GM12865 (cell line): ENCODE data around the gene DIAPH2.

Source experiments
- DNase-seq: peaks from one replicate; pipeline ENCODE4 v3.0.0; 2010; ENCODE audit warnings: low read depth
- H3K4me3 ChIP-seq: 2 replicates; pipeline ENCODE4 v1.5.1; 2011; ENCODE audit warnings: mild to moderate bottlenecking, low read depth, low read length, control low read depth
- CTCF ChIP-seq: IDR thresholded peaks from 2 replicates; pipeline ENCODE4 v1.5.1; 2011; ENCODE audit warnings: low read length, control low read depth, low read depth, inconsistent platforms; ENCODE audit not compliant: insufficient read depth; ENCODE audit errors: missing control alignments

Gene DIAPH2

GRCh38 chrX:96684339-96685209 is at the start of gene DIAPH2:
DIAPH2 (plus strand) TSS chrX:96684842.
- no peak for TF ChIP-seq CTCF
- DNase-seq: peak; percentile 89
- peak within 1 kb of the TSS; percentile 77 for H3K4me3 ChIP-seq

DNA sequence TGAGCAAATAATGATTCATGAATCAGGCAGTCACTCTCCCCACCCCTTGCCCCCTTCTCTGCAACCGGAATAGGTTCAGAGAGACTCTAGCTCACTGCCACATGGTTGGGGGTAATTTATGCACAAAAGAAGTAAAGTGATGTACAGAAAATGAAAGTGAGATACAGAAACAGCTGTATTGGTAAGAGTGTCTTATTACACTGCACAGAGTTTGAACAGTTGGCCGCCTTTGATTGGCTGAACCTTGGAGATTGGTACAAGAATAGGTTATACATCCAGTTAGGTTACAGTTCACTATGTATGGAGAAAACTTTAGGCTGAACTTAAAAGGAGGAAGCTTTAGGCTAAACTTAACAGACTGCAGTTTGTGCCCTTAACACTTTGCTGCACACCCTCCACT is 34.6 kb upstream of the DIAPH2 start:
- DNase-seq: peak; percentile 0
- TF ChIP-seq CTCF: no peak
- H3K4me3 ChIP-seq: no peak overlapping the region

GRCh38 chrX:96655947-96656623 is 28.6 kb upstream of the DIAPH2 start:
- H3K4me3 ChIP-seq: no peak overlapping the region
- DNase-seq: no peak
- no peak for TF ChIP-seq CTCF

DNA sequence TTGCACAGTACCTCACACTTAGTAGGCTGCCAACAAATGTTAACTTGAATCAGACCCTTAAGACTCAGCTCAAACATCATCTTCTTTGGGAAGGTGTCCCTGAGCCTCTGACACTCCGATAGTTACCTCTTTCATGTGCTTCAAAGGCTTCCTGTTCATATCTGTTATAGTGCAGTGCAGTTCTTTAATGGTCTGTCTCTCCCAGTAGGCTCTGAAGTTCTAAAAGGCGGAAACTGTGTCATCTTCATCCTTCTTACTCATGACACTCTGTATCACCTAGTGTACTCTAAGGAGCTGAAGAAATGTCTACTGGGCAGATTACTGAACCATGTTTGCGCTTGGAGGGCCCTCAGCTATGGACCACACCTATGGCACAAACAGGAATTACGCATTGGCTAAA is 2.1 kb upstream of the DIAPH2 start:
- no peak overlapping the region for H3K4me3 ChIP-seq
- no peak for TF ChIP-seq CTCF
- DNase-seq: no peak

- peak; percentile 34 for DNase-seq
- peak overlapping the region; percentile 77 for H3K4me3 ChIP-seq
- no peak for TF ChIP-seq CTCF
These were observed 674 bp upstream of the DIAPH2 start for GRCh38 chrX:96683997-96684338.

- peak overlapping the region; percentile 77 for H3K4me3 ChIP-seq
- TF ChIP-seq CTCF: no peak
- peak; percentile 58 for DNase-seq
These were observed 813 bp downstream of the DIAPH2 start for GRCh38 chrX:96685210-96686099.
